NB4 (cell line): ENCODE data around the gene PER2.

Experiments used
- DNase-seq: peaks from one replicate; pipeline ENCODE4 v3.0.0; 2010; ENCODE audit warnings: low read depth
- H3K4me3 ChIP-seq: one replicate; pipeline ENCODE4 v1.5.1; 2011; ENCODE audit warnings: mild to moderate bottlenecking, low read depth, low read length, moderate library complexity
- CTCF ChIP-seq: IDR thresholded peaks from one replicate; pipeline ENCODE4 v1.5.1; 2012; ENCODE audit warnings: low read depth, low read length
- MAX ChIP-seq: IDR thresholded peaks from 2 replicates; pipeline ENCODE4 v1.6.1; 2011; ENCODE audit warnings: low read depth, low read length
- MYC ChIP-seq: IDR thresholded peaks from 2 replicates; pipeline ENCODE4 v1.6.1; 2011; ENCODE audit warnings: low read depth, low read length
- POLR2A ChIP-seq: IDR thresholded peaks from 2 replicates; pipeline ENCODE4 v1.6.1; 2011; ENCODE audit warnings: mild to moderate bottlenecking; ENCODE audit not compliant: insufficient read length; ENCODE audit errors: extremely low read depth

Gene PER2

GRCh38 chr2:238255151-238255551, 33.3 kb downstream of the PER2 start:
- DNase-seq = no peak
- TF ChIP-seq MAX = no peak
- no peak for TF ChIP-seq MYC
- TF ChIP-seq POLR2A = no peak
- no peak for TF ChIP-seq CTCF
- H3K4me3 ChIP-seq = no peak overlapping the region

GRCh38 chr2:238254095-238254723, 34.2 kb downstream of the PER2 start:
- TF ChIP-seq MAX = no peak
- no peak for TF ChIP-seq POLR2A
- no peak for TF ChIP-seq CTCF
- no peak for TF ChIP-seq MYC

GRCh38 chr2:238252766-238253630, 35.4 kb downstream of the PER2 start:
- H3K4me3 ChIP-seq = no peak overlapping the region
- DNase-seq = no peak
- TF ChIP-seq MAX (no peak), POLR2A (no peak), CTCF (no peak), MYC (no peak)

More at GRCh38 chr2:238254095-238254723, 34.2 kb downstream of the PER2 start:
- H3K4me3 ChIP-seq = no peak overlapping the region
- no peak for DNase-seq

- DNase-seq = no peak
- TF ChIP-seq MYC (no peak), POLR2A (no peak), MAX (no peak), CTCF (no peak)
- no peak overlapping the region for H3K4me3 ChIP-seq
Measured at GRCh38 chr2:238251986-238252385, 36.4 kb downstream of the PER2 start.

GRCh38 chr2:238251331-238251730, 37.1 kb downstream of the PER2 start:
- TF ChIP-seq MAX (no peak), CTCF (no peak), POLR2A (no peak), MYC (no peak)
- no peak for DNase-seq
- H3K4me3 ChIP-seq = no peak overlapping the region
